Measurements from ENCODE around the gene RNU1-4. TPM values are rescaled to one million over a fixed set of nuclear protein-coding genes. Genes with fewer than 3 reads are reported as not detected.

RNU1-4 gene
- total and polyA plus RNA-seq, 2 of the 13 experiments (the other 11 are each of a cell fraction or from before 2014, with no cell fraction given), result under 0.01 to 11,018 TPM

- TF ChIP-seq, protein P1, sequence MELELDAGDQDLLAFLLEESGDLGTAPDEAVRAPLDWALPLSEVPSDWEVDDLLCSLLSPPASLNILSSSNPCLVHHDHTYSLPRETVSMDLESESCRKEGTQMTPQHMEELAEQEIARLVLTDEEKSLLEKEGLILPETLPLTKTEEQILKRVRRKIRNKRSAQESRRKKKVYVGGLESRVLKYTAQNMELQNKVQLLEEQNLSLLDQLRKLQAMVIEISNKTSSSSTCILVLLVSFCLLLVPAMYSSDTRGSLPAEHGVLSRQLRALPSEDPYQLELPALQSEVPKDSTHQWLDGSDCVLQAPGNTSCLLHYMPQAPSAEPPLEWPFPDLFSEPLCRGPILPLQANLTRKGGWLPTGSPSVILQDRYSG (CRISPR knock-in tag; IDR thresholded peaks at IDR 0.05), result no peak
- TF ChIP-seq GPN1 (CRISPR knock-in tag; IDR thresholded peaks at IDR 0.05; ENCODE audit: borderline replicate concordance) (no peak), NR0B2 (CRISPR knock-in tag; IDR thresholded peaks at IDR 0.05) (peak; percentile 17; the same call in 1 of the 2 replicates), ARNT2 (CRISPR knock-in tag; IDR thresholded peaks at IDR 0.05; ENCODE audit: low read depth) (no peak), ZKSCAN5 (CRISPR knock-in tag; IDR thresholded peaks at IDR 0.05) (no peak), ATAD3A (CRISPR knock-in tag; IDR thresholded peaks at IDR 0.05) (no peak), NFKB2 (CRISPR knock-in tag; IDR thresholded peaks at IDR 0.05; ENCODE audit: borderline replicate concordance) (peak; percentile 34; the same call in 1 of the 2 replicates), ELF1 (CRISPR knock-in tag; IDR thresholded peaks at IDR 0.05) (no peak), SMARCC2 (IDR thresholded peaks at IDR 0.05) (no peak), RNF2 (conservative IDR thresholded peaks at IDR 0.05; ENCODE audit: low read depth) (0 out of 2 replicates have a peak, but pooled peaks have one; percentile 27), ZNF180 (CRISPR knock-in tag; IDR thresholded peaks at IDR 0.05; ENCODE audit: borderline replicate concordance, low read depth) (no peak), ZNF670 (CRISPR knock-in tag; IDR thresholded peaks at IDR 0.05; ENCODE audit: borderline replicate concordance) (no peak), EED (CRISPR knock-in tag; IDR thresholded peaks at IDR 0.05) (0 out of 2 replicates have a peak, but pooled peaks have one; percentile 29), MTF2 (CRISPR knock-in tag; IDR thresholded peaks at IDR 0.05; ENCODE audit: borderline replicate concordance) (no peak), THAP8 (CRISPR knock-in tag; IDR thresholded peaks at IDR 0.05; ENCODE audit: borderline replicate concordance) (no peak), ATF2 (CRISPR knock-in tag; IDR thresholded peaks at IDR 0.05) (no peak), ZC3H4 (CRISPR knock-in tag; IDR thresholded peaks at IDR 0.05; ENCODE audit: borderline replicate concordance) (no peak), RFXAP (CRISPR knock-in tag; IDR thresholded peaks at IDR 0.05; ENCODE audit: borderline replicate concordance) (no peak), TRIM24 (CRISPR knock-in tag; IDR thresholded peaks at IDR 0.05) (no peak), CREB1 (IDR thresholded peaks at IDR 0.05) (0 out of 2 replicates have a peak, but pooled peaks have one; percentile 6), CREB1 (CRISPR knock-in tag; IDR thresholded peaks at IDR 0.05) (no peak)
- TF ChIP-seq, protein P2, sequence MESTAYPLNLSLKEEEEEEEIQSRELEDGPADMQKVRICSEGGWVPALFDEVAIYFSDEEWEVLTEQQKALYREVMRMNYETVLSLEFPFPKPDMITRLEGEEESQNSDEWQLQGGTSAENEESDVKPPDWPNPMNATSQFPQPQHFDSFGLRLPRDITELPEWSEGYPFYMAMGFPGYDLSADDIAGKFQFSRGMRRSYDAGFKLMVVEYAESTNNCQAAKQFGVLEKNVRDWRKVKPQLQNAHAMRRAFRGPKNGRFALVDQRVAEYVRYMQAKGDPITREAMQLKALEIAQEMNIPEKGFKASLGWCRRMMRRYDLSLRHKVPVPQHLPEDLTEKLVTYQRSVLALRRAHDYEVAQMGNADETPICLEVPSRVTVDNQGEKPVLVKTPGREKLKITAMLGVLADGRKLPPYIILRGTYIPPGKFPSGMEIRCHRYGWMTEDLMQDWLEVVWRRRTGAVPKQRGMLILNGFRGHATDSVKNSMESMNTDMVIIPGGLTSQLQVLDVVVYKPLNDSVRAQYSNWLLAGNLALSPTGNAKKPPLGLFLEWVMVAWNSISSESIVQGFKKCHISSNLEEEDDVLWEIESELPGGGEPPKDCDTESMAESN (CRISPR knock-in tag; conservative IDR thresholded peaks at IDR 0.05), result no peak
- TF ChIP-seq, protein P3, sequence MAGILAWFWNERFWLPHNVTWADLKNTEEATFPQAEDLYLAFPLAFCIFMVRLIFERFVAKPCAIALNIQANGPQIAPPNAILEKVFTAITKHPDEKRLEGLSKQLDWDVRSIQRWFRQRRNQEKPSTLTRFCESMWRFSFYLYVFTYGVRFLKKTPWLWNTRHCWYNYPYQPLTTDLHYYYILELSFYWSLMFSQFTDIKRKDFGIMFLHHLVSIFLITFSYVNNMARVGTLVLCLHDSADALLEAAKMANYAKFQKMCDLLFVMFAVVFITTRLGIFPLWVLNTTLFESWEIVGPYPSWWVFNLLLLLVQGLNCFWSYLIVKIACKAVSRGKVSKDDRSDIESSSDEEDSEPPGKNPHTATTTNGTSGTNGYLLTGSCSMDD (CRISPR knock-in tag; IDR thresholded peaks at IDR 0.05), result no peak
Observed at GRCh38 chr1:16727190-16728111, 12.9 kb upstream of the RNU1-4 start (continued).
